Measurements from ENCODE around the gene RFX8.

RFX8 gene

DNA sequence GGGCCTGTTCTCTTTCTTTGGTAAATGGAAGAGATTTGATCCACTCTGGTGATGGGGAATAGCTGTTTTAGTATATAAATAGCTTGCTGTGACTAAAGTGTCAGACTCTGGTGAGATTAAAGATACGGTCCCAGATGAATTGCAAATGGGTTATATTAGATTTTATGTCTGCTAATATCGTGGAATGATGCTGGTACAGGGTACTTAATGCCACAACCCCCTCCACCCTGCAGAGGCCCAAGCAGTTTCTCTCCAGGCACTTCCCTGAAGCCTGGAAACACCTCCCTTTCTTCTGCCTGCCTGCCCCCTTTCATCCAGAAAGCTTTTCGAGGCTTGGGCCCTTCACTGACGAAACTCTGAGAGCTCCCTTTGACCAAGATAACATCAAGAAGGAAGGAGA is 21.4 kb upstream of the RFX8 start:
- no peak overlapping the region for H2AFZ ChIP-seq (ENCODE audit: low read depth, low read length)
- no peaks in the 10 kb centered on the region for H4K20me1 ChIP-seq (ENCODE audit: insufficient read depth, low read length)
- no peak overlapping the region for H3K9ac ChIP-seq (ENCODE audit: low read length)
- no peak overlapping the region for H3K4me3 ChIP-seq (ENCODE audit: low read length)
- no peak overlapping the region for H3K4me2 ChIP-seq (ENCODE audit: low read length)
- peaks cover 1% of the 10 kb centered on the region; the same call in 1 of the 2 replicates for H3K4me1 ChIP-seq (ENCODE audit: low read length)
- no peak overlapping the region for H3K27ac ChIP-seq (ENCODE audit: low read length)
- TF ChIP-seq, protein P1, sequence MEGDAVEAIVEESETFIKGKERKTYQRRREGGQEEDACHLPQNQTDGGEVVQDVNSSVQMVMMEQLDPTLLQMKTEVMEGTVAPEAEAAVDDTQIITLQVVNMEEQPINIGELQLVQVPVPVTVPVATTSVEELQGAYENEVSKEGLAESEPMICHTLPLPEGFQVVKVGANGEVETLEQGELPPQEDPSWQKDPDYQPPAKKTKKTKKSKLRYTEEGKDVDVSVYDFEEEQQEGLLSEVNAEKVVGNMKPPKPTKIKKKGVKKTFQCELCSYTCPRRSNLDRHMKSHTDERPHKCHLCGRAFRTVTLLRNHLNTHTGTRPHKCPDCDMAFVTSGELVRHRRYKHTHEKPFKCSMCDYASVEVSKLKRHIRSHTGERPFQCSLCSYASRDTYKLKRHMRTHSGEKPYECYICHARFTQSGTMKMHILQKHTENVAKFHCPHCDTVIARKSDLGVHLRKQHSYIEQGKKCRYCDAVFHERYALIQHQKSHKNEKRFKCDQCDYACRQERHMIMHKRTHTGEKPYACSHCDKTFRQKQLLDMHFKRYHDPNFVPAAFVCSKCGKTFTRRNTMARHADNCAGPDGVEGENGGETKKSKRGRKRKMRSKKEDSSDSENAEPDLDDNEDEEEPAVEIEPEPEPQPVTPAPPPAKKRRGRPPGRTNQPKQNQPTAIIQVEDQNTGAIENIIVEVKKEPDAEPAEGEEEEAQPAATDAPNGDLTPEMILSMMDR (IDR thresholded peaks at IDR 0.05; ENCODE audit: low read depth, low read length), result no peak
- no peak for TF ChIP-seq EZH2phosphoT487 (IDR thresholded peaks at IDR 0.05; ENCODE audit: low read depth)
- H3K9me3 ChIP-seq (ENCODE audit: insufficient read depth, low read length), result no peaks in the 10 kb centered on the region
- 0 out of 2 replicates have a peak, but pooled peaks cover 6% of the 10 kb centered on the region for H3K27me3 ChIP-seq (ENCODE audit: low read depth, low read length)
- H3K36me3 ChIP-seq (replicated peaks; ENCODE audit: low read depth, low read length), result no peaks in the 10 kb centered on the region
- no peaks in the 10 kb centered on the region for H3K79me2 ChIP-seq (ENCODE audit: low read length)

DNA sequence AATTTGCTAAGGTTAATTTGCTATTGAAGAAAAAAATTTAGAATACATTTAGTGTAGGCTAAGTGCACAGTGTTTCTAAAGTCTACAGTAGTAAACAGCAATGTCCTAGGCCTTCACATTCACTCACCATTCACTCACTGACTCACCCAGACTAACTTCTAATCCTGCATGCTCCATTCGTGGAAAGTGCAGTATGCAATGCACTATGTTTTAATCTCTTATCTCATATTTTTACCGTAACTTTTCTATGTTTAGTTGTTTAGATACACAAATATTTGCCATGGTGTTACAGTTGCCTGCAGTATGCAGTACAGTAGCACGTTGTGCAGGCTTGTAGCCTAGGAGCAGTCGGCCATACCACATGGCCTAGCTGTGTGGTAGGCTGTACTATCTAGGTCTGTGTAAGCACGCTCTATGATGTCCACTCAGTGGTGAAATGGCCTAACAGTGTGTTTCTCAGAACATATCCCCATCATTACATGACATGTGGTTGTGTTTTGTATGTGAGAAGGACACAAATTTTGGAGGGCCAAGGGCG is 18.1 kb upstream of the RFX8 start:
- H3K27me3 ChIP-seq (ENCODE audit: low read depth, low read length), result no peaks in the 10 kb centered on the region
- TF ChIP-seq, protein P1 (IDR thresholded peaks at IDR 0.05; ENCODE audit: low read depth, low read length), result no peak
- TF ChIP-seq EZH2phosphoT487 (IDR thresholded peaks at IDR 0.05; ENCODE audit: low read depth), result no peak
- no peaks in the 10 kb centered on the region for H3K36me3 ChIP-seq (replicated peaks; ENCODE audit: low read depth, low read length)
- H3K4me2 ChIP-seq (ENCODE audit: low read length), result no peak overlapping the region
- no peaks in the 10 kb centered on the region for H3K9me3 ChIP-seq (ENCODE audit: insufficient read depth, low read length)
- no peaks in the 10 kb centered on the region for H3K79me2 ChIP-seq (ENCODE audit: low read length)
- no peaks in the 10 kb centered on the region for H4K20me1 ChIP-seq (ENCODE audit: insufficient read depth, low read length)
- H3K9ac ChIP-seq (ENCODE audit: low read length), result no peak overlapping the region
- 0 out of 2 replicates have a peak, but pooled peaks cover 3% of the 10 kb centered on the region for H3K4me1 ChIP-seq (ENCODE audit: low read length)
- no peak overlapping the region for H3K27ac ChIP-seq (ENCODE audit: low read length)
- H3K4me3 ChIP-seq (ENCODE audit: low read length), result no peak overlapping the region
- no peak overlapping the region for H2AFZ ChIP-seq (ENCODE audit: low read depth, low read length)

DNA sequence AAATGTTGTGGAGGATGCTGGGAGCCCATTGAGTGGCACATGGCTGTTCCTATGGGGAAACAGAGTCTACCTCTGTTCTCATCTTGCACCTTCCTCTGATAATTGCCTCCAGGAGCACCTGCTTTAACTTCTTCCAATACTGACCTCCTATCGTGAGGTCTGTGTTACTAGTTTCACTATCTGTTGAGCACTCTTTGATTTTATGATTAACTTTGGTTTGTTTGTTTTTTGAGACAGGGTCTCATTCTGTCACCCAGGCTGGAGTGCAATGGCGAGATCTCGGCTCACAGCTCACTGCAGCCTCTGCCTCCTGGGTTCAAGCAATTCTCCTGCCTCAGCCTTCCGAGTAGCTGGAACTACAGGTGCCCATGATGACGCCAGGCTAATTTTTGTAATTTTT is 12.1 kb upstream of the RFX8 start:
- TF ChIP-seq, protein P1 (IDR thresholded peaks at IDR 0.05; ENCODE audit: low read depth, low read length), result no peak
- no peak for TF ChIP-seq EZH2phosphoT487 (IDR thresholded peaks at IDR 0.05; ENCODE audit: low read depth)
- H3K79me2 ChIP-seq (ENCODE audit: low read length), result no peaks in the 10 kb centered on the region
- 0 out of 2 replicates have a peak, but pooled peaks cover 3% of the 10 kb centered on the region for H3K4me1 ChIP-seq (ENCODE audit: low read length)
- H4K20me1 ChIP-seq (ENCODE audit: insufficient read depth, low read length), result no peaks in the 10 kb centered on the region
- H3K4me2 ChIP-seq (ENCODE audit: low read length), result 0 out of 2 replicates have a peak overlapping the region, but pooled peaks have one; percentile 0
- no peak overlapping the region for H3K27ac ChIP-seq (ENCODE audit: low read length)
- no peak overlapping the region for H3K4me3 ChIP-seq (ENCODE audit: low read length)
- H3K27me3 ChIP-seq (ENCODE audit: low read depth, low read length), result no peaks in the 10 kb centered on the region
- no peaks in the 10 kb centered on the region for H3K9me3 ChIP-seq (ENCODE audit: insufficient read depth, low read length)
- no peak overlapping the region for H3K9ac ChIP-seq (ENCODE audit: low read length)
- H3K36me3 ChIP-seq (replicated peaks; ENCODE audit: low read depth, low read length), result no peaks in the 10 kb centered on the region
- no peak overlapping the region for H2AFZ ChIP-seq (ENCODE audit: low read depth, low read length)

DNA sequence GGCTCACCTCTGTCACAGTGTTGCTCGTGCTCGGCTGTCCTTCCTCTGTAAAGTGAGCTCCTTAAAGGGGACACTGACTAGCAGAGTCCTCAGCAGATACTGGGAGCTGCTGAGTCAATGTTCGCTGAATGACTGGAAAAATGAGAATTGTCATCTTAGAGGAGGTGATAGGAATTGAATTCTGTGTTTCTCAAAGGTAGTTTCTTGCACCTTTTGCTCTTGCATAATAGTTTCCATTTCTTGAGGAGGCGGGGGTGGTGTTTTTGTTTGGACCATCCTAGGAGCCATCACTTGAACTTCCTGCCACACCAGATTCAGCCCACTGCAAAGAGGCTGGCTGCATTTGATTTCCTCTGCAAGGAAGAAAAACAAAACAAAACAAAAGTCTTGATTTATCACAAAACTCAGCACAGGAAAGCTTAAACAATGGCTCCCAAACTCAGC is 11.4 kb upstream of the RFX8 start:
- H3K4me3 ChIP-seq (ENCODE audit: low read length), result no peak overlapping the region
- no peaks in the 10 kb centered on the region for H3K36me3 ChIP-seq (replicated peaks; ENCODE audit: low read depth, low read length)
- no peak overlapping the region for H3K27ac ChIP-seq (ENCODE audit: low read length)
- no peaks in the 10 kb centered on the region for H3K79me2 ChIP-seq (ENCODE audit: low read length)
- H3K4me1 ChIP-seq (ENCODE audit: low read length), result 0 out of 2 replicates have a peak, but pooled peaks cover 3% of the 10 kb centered on the region
- no peak overlapping the region for H3K9ac ChIP-seq (ENCODE audit: low read length)
- no peaks in the 10 kb centered on the region for H3K9me3 ChIP-seq (ENCODE audit: insufficient read depth, low read length)
- H2AFZ ChIP-seq (ENCODE audit: low read depth, low read length), result no peak overlapping the region; the same call in 1 of the 2 replicates
- TF ChIP-seq, protein P1 (IDR thresholded peaks at IDR 0.05; ENCODE audit: low read depth, low read length), result no peak
- TF ChIP-seq EZH2phosphoT487 (IDR thresholded peaks at IDR 0.05; ENCODE audit: low read depth), result no peak
- H3K4me2 ChIP-seq (ENCODE audit: low read length), result no peak overlapping the region
- no peaks in the 10 kb centered on the region for H3K27me3 ChIP-seq (ENCODE audit: low read depth, low read length)
- H4K20me1 ChIP-seq (ENCODE audit: insufficient read depth, low read length), result no peaks in the 10 kb centered on the region
